GM19328 (cell line): ENCODE results near the gene NT5C1B.

ENCODE experiments used
- ATAC-seq: cut with Tn5 transposase; IDR thresholded peaks from one replicate; pipeline ENCODE4 v1.9.1; 2021; ENCODE audit warnings: mild to moderate bottlenecking, moderate library complexity; ENCODE audit not compliant: unreplicated experiment

The NT5C1B gene

GRCh38 chr2:18518116-18519111, 71.0 kb downstream of the NT5C1B start:
- ATAC-seq: no peak

GRCh38 chr2:18517386-18517785, 72.0 kb downstream of the NT5C1B start:
- ATAC-seq: no peak

GRCh38 chr2:18516112-18516511, 73.3 kb downstream of the NT5C1B start:
- ATAC-seq: no peak

GRCh38 chr2:18514526-18515461, 74.6 kb downstream of the NT5C1B start:
- no peak for ATAC-seq
